HG03571 (cell line): ENCODE results near the gene ZNF326.

Experiments
- ATAC-seq: cut with Tn5 transposase; IDR thresholded peaks from one replicate; pipeline ENCODE4 v1.9.1; 2021; ENCODE audit not compliant: unreplicated experiment

The ZNF326 gene, protein sequence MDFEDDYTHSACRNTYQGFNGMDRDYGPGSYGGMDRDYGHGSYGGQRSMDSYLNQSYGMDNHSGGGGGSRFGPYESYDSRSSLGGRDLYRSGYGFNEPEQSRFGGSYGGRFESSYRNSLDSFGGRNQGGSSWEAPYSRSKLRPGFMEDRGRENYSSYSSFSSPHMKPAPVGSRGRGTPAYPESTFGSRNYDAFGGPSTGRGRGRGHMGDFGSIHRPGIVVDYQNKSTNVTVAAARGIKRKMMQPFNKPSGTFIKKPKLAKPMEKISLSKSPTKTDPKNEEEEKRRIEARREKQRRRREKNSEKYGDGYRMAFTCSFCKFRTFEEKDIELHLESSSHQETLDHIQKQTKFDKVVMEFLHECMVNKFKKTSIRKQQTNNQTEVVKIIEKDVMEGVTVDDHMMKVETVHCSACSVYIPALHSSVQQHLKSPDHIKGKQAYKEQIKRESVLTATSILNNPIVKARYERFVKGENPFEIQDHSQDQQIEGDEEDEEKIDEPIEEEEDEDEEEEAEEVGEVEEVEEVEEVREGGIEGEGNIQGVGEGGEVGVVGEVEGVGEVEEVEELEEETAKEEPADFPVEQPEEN

DNA sequence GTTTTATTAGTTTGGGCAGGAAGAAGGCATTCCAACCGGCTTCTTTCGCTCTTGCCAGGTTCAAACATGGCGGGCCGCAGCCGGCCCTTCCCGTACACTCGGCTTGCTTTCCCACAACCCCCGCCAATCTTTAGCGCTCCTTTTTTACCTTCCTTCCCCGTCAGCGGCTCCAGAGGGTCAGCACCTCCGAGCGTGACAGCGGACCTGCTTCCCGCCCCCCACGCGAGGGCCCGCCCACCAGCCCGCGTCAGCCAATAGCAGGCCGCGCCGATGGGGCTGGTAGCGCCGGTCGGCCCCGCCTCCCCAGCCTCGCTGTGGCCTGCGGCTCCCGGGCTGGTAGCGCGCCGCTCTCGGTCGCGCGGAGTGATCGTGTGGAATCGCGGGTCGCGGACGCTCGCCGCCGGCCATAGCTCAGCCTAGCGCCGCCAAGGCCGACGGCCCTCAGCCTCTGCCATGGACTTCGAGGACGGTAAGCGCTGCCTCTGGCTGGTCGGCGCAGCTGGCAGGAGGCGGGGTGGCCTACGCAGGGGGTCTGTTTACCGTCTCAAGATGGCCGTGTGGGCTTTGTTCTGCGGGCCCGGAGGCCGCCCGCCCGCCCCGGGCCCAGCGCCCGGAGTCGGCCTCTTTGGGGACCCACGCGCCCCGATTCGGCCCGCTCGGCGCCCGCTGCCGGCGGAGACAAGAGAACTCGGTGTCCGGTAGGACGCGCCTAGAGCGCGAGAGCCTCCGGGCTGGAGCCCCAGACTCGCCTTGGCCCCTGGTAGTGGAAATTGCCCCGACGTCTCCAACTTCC is at the start of gene ZNF326:
Gene ZNF326 (plus strand): TSS at position 306 of the 793 bp plus-strand sequence. CDS start 148 bp downstream, at position 454.
- ATAC-seq: peak; percentile 97

DNA sequence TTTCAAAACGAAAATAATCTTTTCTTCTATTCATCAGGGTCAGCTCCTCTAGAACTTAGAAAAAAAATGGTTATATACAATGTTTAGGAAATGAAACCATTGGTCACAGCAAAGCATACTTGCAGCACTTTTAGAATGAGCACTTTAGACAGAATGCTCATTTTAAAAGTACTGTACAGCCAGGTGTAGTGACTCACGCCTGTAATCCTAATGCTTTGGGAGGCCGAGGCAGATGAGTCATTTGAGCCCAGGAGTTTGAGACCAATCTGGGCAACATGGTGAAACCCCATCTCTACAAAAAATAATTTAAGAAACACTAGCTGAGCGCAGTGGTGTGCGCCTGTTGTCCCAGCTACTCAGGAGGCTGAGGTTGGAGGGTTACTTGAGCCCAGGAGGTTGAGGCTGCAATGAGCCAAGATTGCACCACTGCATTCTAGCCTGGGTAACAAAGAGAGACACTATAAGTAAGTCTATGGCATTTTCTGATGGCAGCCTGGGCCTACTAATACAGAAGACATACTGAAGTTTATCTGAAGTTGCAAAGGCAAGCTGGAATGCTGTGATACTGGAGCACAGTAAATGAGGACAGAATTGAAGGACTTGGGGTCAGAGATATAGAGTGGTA is 48.9 kb upstream of the ZNF326 start:
- peak; percentile 85 for ATAC-seq

DNA sequence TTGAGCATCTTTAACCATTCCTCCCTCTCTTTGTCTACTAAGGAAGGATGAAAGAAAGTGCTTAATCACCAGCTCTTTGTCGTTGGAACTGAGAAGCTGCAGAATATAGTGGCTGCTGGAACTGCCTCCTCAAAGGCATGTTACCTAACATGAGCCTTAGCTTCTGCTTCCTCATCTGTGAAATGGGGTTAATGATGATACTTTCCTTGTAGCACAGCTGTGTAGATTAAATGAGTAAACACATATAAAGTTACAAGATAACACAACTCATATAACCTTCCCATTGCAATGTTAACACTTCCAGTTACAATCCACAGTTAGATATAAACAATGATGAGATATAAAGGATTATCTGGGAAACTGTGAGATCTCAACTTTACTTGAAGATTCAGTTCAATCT is 48.4 kb upstream of the ZNF326 start:
- no peak for ATAC-seq

DNA sequence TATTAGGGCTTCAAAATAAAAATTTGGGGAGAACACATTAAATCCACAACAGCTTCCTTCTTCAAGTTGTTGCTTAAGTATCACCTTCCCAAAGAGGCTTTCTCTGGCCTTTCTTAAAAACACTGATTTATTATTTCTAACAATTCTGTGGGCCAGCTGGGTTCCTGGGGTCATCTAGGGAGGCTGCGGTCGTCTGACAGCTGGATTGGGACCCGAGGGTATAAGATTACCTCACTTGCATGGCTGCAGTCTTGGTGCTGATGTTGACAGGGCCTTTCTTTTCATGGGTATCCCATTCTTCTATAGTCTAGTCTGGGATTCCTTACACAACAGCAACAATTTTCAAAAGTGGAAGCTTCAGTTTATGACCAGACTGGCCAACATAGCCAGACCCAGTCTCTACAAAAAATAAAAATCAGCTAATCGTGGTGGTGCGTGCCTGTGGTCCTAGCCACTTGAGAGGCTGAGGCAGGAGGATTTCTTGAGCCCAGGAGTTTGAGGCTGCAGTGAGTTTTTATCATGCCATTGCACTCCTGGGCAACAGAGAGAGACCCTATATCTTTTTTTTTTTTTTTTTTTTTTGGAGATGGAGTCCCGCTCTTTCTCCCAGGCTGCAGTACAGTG is 46.1 kb upstream of the ZNF326 start:
- ATAC-seq: no peak

DNA sequence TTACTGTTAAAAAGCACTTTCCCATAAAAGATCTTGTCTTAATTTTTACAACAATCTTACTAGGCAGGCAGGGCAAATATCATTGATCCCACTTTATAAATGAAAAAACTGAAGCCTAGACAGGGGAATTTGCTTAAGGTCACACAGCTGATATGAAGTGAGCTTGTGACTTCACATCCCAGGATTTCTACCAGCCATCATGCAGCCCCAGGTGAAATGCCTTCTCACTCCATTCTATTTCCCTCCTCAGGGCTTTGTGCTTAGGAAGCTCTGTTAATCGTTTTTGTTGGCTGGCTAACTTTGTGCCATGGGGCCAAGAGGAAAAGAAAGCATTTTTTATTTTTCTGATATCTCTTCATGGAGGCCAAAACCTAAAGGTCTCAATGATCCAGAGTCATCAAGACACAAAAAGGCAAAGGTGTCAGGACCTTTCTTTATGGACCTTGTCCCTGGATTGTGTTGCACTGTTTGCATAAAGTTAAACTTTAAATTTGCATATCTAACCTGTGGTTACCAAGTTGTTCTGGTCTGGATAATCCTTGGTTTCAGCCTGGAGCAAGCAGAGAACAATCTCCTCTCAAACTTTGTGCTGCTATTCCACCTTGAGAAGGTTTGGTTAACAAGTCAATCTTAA is 44.8 kb upstream of the ZNF326 start:
- no peak for ATAC-seq

DNA sequence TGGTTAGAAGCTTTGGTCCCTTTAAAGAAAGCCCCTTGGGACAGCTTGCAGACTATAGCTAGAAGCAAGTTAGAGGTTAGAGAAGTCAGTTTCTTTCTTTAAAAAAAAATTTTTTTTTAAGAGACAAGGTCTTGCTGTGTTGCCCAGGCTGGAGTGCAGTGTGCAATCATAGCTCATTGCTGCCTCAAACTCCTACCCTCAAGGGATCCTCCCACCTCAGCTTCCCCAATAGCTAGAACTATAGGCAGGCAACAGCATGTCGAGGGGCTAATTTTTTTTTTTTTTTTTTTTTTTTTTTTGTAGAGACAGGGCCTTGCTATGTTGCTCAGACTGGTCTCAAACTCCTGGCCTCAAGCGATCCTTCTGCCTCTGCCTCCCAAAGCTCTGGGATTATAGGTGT is 44.2 kb upstream of the ZNF326 start:
- ATAC-seq: no peak

DNA sequence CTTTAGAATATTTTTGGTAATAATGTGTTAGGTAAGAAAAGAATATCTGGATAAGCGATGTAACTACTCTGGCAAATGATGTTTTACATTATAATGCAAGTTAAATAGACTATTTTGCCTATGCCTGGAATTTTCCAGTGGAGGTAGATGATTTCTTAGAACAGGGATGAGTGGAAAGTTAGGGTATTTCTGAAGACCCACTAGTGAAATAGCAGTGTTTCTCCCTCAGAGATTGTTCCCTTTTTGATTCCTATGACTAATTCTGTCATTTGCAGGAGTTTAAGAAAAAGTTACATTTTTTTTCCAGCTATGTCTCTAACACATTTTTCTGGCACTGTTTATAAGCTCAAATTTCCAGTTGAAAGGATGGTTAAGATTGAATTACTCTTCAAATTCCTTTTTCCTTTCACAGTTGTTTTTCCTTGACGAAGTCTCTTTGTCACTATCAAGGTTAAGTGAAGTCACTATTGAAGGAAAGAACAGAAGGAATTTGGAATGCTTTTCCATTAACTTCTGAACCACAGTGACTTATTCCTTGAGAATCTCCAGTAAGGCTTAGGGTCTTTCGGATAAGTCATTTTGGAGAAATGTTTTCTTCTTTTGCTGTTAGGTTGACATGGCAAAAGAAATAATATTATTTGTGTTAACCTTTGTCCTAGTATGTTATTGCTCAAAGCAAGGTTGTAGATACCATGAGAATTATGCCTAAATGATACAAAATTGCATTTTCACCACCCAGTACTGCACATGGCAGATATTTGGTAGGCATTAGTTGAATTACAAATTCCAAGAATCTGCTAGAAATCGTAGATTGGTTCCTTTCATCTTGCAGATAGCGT is 42.9 kb upstream of the ZNF326 start:
- ATAC-seq: no peak

DNA sequence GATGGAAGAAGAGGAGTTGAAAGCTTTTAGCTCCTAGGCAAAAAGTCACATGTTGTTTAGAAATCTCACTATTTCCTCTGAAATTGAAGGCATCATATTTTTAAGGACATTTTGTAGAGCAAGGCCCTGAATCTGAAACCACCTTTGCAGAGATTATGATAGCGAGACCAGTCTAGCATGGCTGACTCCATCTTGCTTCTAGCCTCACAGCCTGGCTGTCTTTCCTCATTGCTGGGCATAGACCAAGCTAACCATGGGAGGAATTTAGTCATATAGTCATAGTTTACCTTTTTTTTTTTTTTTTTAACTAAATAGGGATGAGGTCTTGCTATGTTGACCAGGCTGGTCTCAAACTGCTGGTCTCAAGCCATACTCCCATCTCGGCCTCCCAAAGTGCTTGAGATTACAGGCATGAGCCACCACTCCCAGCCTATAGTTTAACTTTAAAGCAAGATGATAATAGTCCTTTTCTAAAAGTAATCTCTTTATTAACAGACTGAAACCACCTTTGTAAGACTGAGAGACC is 42.2 kb upstream of the ZNF326 start:
- ATAC-seq: no peak

DNA sequence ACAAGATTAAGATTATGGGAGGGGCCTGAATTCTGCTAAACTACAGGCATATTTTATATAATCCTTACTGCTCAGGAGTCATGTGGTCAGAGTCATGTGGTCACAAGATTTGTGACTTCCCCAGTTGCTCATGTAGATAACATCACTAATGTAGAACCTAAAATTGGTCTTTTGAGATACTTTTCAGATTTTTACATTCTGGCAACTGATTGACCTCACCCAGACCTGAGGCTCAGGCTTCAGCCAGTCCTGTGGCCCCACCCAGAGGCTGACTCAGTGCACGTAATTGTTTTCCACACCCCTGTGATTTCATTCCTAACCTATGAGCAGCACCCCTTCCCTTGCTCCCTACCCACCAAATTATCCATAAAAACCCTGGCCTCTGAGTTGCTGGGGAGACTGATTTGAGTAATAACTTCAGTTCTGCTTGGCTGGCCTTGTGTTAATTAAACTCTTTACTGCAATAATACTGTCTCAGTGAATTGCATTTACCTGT is 41.7 kb upstream of the ZNF326 start:
- ATAC-seq: peak; percentile 50

DNA sequence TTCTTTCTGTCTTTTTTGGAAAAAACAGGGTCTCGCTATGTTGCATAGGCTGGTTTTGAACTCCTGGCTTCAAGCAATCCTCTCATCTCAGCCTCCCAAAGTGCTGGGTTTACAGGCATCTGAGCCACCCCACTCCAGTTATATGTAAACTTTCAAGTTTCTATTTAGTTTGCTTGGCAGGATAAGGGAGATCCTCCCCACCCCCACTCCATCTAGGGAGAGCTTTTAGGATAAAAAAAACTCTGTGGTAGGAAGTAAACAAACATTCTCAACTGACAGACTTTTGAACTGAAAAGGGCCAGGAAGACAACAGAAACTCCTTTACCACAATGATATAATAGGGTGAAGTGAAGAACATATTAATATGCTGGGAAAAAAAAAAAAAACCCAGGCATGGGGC is 41.0 kb upstream of the ZNF326 start:
- ATAC-seq: no peak

DNA sequence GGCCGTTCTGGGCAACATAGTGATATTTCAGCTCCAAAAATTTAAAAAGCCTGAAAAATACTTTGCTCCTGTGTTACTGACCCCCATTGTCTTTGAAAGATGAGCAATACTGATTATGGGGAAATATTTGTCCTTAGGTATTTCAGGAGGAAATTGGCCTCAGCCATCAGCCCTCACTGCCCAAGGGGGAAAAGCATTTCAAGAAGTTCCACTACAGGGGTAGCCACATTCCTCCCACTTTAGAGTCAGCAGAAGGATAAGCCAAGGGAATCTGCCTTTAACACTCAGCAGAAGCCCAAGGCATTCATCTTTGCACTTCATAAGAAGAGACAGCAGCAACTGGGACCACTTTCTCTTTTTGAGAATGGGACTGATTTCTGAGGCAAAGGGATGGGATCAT is 40.5 kb upstream of the ZNF326 start:
- ATAC-seq: no peak

DNA sequence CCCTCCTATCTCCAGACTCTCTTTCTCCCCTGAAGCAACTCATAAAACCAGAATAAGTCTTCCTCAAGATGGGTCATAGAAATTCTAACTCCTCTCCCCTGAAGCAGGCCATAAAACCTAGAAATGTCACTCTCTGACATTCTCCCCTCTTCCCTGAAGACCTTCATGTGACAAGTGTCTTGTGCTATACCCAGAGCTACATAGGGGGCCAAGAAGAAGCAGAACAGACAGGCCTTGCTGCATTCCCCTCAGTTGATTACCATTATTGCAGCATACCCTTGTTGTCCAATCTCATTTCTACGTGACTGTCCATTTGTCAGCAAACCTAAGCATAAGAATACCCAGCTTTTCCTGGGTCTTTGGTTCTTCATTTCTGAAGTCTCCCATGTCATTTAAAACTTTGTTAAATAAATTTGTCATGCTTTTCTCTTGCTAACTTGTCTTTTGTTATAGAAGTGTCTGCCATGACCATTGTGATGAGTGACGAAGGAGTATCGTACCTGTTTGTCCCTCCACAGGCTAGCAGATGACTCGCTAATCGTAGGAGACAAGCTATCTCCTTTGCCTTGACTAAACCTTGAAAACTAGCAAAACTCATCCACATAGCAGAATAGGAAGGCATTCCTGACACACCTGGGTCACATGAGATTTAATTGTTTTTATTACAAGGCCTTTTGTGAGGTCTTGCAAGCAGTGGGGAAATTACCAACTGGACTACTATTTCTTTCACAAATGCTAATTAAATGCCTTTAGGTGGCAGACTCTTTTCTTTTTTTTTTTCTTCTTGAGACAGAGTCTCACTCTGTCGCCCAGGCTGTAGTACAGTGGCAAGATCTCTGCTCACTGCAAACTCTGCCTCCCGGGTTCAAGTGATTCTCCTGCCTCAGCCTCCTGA is 39.4 kb upstream of the ZNF326 start:
- ATAC-seq: no peak

DNA sequence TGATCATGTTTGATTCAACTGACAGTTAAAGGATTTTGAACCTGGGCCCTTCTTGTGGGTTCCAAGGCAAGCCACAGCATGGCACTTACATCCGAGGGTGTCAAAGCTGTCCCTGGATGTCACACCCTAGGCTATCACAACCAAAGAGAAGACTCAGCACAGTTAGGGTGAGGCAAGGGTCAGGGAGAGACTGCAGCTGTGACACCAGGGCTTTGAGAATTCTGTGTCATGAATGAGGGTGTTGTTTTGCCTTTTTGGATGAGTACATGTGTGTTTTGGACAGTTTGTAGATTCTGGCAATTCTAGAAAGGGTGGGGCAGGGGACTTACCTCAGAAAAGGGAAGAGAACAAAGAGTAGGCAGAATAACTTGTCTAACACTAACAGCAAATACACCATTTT is 37.8 kb upstream of the ZNF326 start:
- ATAC-seq: no peak

DNA sequence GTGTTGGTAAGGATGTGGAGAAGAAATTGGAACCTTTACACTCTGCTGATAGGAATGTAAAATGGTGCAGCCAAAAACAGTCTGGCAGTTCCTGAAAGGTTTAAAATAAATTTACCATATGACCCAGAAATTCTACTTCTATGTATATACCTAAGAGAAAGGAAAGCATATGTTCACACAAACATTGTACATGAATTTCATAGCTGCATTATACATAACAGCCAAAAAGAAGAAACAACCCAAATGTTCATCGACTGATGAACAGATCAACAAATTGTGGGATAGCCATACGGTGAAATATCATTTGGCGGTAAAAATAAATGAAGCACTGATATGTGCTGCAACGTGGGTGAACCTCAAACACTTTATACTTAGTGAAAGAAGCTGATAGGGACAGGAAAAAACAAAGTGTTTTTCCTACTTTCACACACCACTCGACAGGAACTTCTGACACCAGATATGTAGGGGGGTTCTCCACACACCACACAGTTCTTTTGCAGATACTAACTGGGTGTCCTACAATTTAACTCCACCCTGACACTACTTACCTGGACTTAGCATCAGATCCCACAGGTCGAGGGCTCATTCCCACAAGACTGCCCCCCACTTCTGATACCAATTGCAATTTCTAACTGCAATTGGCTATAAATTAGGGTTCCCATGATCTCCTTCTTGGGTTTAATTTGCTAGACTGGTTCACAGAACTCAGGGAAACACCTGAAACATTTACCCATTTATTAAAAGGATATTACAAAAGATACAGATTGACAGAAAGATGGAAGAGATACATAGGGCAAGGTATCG is 35.9 kb upstream of the ZNF326 start:
- ATAC-seq: no peak

DNA sequence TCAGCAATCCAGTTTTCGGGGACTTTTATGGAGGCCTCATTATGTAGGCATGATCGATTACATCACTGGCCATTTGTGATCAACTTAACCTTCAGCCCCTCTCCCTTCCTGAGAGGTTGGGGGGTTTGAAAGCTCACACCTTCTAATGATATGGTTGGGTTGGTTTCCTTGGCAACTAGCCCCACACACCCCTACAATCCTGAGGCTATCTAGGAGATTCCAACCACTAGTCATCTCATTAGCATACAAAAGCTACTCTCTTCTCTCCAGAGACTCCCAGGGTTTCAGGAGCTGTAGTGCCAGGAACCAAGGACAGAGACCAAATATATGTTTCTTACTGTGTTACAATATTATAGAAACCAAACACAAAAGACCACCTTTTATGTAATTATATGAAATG is 35.2 kb upstream of the ZNF326 start:
- ATAC-seq: no peak

DNA sequence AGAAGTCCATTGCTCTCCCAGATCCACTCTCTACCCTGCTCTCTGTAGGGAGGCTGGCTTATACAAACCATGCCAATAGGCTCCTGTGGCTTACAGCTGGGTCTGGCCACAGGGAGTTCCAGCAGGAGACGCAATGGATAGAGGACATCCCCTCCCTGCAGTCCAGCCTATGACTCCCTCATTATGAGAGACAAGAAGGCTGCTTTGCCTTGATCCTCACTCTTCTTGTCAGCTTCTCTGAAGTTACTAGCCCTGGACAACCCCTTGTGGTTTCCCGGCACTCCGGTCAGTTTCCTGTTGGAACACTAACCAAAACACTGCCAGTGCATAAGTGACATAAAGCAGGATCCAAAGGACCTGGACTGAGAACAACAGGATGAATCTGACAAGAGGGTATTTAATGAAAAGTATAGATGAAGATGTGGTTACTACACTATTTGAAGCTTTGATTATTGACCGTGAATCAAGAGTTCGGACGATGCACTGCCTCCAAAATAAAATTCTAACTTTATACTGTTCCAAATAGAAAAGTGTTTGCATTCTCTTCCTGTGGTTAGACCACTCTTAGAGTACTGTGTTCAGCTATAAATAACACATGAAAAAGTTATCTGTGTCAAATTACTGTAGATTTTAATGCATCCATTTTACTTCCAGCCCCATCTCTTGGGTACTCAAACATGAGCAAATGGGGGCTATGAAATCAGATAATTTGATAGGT is 32.7 kb upstream of the ZNF326 start:
- no peak for ATAC-seq

DNA sequence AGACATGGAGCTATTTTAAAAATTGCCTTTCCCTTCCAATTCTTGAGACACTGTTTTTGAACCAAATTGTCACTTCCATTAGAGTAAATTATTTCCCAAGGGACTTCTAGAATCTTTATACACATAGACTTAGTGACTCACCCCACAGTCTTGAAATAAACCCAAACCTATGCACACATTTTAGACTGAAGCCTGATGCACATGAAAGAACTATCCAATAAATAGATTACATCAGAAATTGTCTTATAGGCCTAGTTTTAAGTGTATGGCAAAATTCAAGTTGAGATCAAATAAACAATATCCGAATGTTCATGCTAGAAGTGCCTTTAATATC is 32.2 kb upstream of the ZNF326 start:
- no peak for ATAC-seq
